ENCODE results near the gene OGDHL. TPM values are rescaled to one million over a fixed set of nuclear protein-coding genes. Genes with fewer than 3 reads are reported as not detected.
A peak's percentile ranks its signal among the peaks of the same experiment; 100 is the strongest.

The OGDHL gene
- total and polyA plus RNA-seq, 2 donors from 2014 or later, result 82.8 to 247 TPM

DNA sequence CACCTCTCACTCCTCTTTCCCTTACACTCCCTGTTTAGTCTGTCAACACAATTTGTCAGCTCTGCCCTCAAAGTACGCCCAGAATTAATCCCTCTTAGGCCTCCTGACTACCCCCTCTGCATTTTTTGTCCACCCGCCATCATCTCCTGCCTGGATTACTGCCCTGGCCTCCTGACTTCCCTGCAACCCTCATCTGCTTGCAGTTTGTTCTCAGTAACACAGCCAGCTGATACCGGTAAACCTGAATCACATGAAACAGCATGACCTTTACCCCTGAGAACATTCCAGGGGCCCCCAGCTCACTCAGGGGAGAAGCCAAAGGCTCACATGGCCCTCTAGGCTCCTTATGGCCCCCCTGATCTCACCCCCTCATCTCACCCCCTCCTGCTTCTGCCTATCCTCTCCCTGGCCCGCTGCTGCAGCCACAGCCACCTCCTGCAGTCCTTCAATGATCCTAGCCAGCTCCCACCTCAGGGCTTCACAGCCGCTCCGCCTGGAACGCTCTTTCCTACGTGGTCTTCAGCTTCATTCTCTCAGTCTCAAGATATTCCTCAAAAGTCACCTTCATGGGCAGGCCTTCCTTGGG lies 73.8 kb downstream of the OGDHL start:
- no peak for FAIRE-seq
- TF ChIP-seq, protein P1, sequence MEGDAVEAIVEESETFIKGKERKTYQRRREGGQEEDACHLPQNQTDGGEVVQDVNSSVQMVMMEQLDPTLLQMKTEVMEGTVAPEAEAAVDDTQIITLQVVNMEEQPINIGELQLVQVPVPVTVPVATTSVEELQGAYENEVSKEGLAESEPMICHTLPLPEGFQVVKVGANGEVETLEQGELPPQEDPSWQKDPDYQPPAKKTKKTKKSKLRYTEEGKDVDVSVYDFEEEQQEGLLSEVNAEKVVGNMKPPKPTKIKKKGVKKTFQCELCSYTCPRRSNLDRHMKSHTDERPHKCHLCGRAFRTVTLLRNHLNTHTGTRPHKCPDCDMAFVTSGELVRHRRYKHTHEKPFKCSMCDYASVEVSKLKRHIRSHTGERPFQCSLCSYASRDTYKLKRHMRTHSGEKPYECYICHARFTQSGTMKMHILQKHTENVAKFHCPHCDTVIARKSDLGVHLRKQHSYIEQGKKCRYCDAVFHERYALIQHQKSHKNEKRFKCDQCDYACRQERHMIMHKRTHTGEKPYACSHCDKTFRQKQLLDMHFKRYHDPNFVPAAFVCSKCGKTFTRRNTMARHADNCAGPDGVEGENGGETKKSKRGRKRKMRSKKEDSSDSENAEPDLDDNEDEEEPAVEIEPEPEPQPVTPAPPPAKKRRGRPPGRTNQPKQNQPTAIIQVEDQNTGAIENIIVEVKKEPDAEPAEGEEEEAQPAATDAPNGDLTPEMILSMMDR (IDR thresholded peaks at IDR 0.05; ENCODE audit: borderline replicate concordance, extremely low read depth, insufficient read depth), result no peak
- intact Hi-C loops (cut with DNase I), result no loop called here
- H3K27me3 ChIP-seq (ENCODE audit: control insufficient read depth, insufficient read depth, low read length), result peaks cover 8% of the 10 kb centered on the region
- no peaks in the 10 kb centered on the region for H3K4me1 ChIP-seq (ENCODE audit: control insufficient read depth in 2 of 3, insufficient read depth in 2 of 3, low read depth in 1 of 3, low read length in 3 of 3)
- H3K4me3 ChIP-seq (ENCODE audit: low read length in 3 of 3), result no peak overlapping the region
- peak in 1 of 5 donors; percentile 18 for DNase-seq
- H3K9ac ChIP-seq (ENCODE audit: low read length in 3 of 3), result no peak overlapping the region
- H3K27ac ChIP-seq (ENCODE audit: low read depth in 2 of 2, low read length in 2 of 2), result no peak overlapping the region
- no peaks in the 10 kb centered on the region for H3K9me3 ChIP-seq (ENCODE audit: control insufficient read depth in 2 of 3, insufficient read depth in 1 of 3, low read length in 3 of 3)
- H3K36me3 ChIP-seq (ENCODE audit: control insufficient read depth in 2 of 3, insufficient read depth in 3 of 3, low read length in 3 of 3), result no peaks in the 10 kb centered on the region

GRCh38 chr10:49686651-49687050 lies 75.5 kb downstream of the OGDHL start:
- no peaks in the 10 kb centered on the region for H3K9me3 ChIP-seq (ENCODE audit: control insufficient read depth in 2 of 3, insufficient read depth in 1 of 3, low read length in 3 of 3)
- no peak for DNase-seq
- H3K4me1 ChIP-seq (ENCODE audit: control insufficient read depth in 2 of 3, insufficient read depth in 2 of 3, low read depth in 1 of 3, low read length in 3 of 3), result no peaks in the 10 kb centered on the region
- TF ChIP-seq, protein P1 (IDR thresholded peaks at IDR 0.05; ENCODE audit: borderline replicate concordance, extremely low read depth, insufficient read depth), result no peak
- no peaks in the 10 kb centered on the region for H3K36me3 ChIP-seq (ENCODE audit: control insufficient read depth in 2 of 3, insufficient read depth in 3 of 3, low read length in 3 of 3)
- no peak for FAIRE-seq
- intact Hi-C loops (cut with DNase I), result no loop called here
- H3K27ac ChIP-seq (ENCODE audit: low read depth in 2 of 2, low read length in 2 of 2), result no peak overlapping the region
- peaks cover 8% of the 10 kb centered on the region for H3K27me3 ChIP-seq (ENCODE audit: control insufficient read depth, insufficient read depth, low read length)
- no peak overlapping the region for H3K4me3 ChIP-seq (ENCODE audit: low read length in 3 of 3)
- H3K9ac ChIP-seq (ENCODE audit: low read length in 3 of 3), result no peak overlapping the region

Other genes with a start within 250 kb of the OGDHL start
- gene ERCC6, start 223.2 kb downstream of the OGDHL start, total RNA-seq, result 33.2 TPM
- 5.0 TPM for gene ERCC6, start 223.2 kb downstream of the OGDHL start, polyA plus RNA-seq (ENCODE audit: insufficient read depth, low read depth, low replicate concordance)
- not detected for gene SLC18A3, start 152.0 kb downstream of the OGDHL start, total RNA-seq
- not detected for gene SLC18A3, start 152.0 kb downstream of the OGDHL start, polyA plus RNA-seq (ENCODE audit: insufficient read depth, low read depth, low replicate concordance)
- gene CHAT, start 148.3 kb downstream of the OGDHL start, total RNA-seq, result not detected
- gene CHAT, start 148.3 kb downstream of the OGDHL start, polyA plus RNA-seq (ENCODE audit: insufficient read depth, low read depth, low replicate concordance), result not detected
- gene C10orf53, start 82.7 kb downstream of the OGDHL start, total RNA-seq, result not detected
- not detected for gene C10orf53, start 82.7 kb downstream of the OGDHL start, polyA plus RNA-seq (ENCODE audit: insufficient read depth, low read depth, low replicate concordance)
- 30.3 TPM for gene PARG, start 179.7 kb upstream of the OGDHL start, total RNA-seq
- gene PARG, start 179.7 kb upstream of the OGDHL start, polyA plus RNA-seq (ENCODE audit: insufficient read depth, low read depth, low replicate concordance), result 7.8 TPM
- gene TIMM23B, start 179.7 kb upstream of the OGDHL start, total RNA-seq, result 19.4 TPM
- 4.1 TPM for gene TIMM23B, start 179.7 kb upstream of the OGDHL start, polyA plus RNA-seq (ENCODE audit: insufficient read depth, low read depth, low replicate concordance)
- gene AGAP6, start 226.1 kb upstream of the OGDHL start, total RNA-seq, result 14.4 TPM
- 5.2 TPM for gene AGAP6, start 226.1 kb upstream of the OGDHL start, polyA plus RNA-seq (ENCODE audit: insufficient read depth, low read depth, low replicate concordance)

Measured in kidney (tissue), 14 donors.